SK-MEL-5 (cell line): Measurements from ENCODE around the gene LRP1. TPM values are rescaled to one million over a fixed set of nuclear protein-coding genes. Genes with fewer than 3 reads are reported as not detected.
A peak's percentile ranks its signal among the peaks of the same experiment; 100 is the strongest.

Experiments used
- DNase-seq: peaks from one replicate; pipeline ENCODE4 v3.0.0-alpha.2; 2016; ENCODE audit warnings: low read depth, low spot score
- in situ Hi-C: cut with HindIII; loops from 2 replicates; pipeline ENCODE4 v1.10.0; 2016; ENCODE audit warnings: low sequenced_read_pairs, high pct_unique_total_duplicates, low pct_unique_long_range_greater_than_20kb
- total RNA-seq: library from RNA; depleted of rRNA; stranded (reverse); fragments of >200 nt; shearing (Covaris generic); gene quantifications from 2 replicates; pipeline ENCODE4 v1.2.3, GENCODE V29; 2014

LRP1 gene
- total RNA-seq, 1 experiment from 2014 or later, result 4.2 TPM

GRCh38 chr12:57127101-57127725 lies 1.1 kb upstream of the LRP1 start:
- DNase-seq, result peak; percentile 24
- in situ Hi-C loops, result no loop called here

DNA sequence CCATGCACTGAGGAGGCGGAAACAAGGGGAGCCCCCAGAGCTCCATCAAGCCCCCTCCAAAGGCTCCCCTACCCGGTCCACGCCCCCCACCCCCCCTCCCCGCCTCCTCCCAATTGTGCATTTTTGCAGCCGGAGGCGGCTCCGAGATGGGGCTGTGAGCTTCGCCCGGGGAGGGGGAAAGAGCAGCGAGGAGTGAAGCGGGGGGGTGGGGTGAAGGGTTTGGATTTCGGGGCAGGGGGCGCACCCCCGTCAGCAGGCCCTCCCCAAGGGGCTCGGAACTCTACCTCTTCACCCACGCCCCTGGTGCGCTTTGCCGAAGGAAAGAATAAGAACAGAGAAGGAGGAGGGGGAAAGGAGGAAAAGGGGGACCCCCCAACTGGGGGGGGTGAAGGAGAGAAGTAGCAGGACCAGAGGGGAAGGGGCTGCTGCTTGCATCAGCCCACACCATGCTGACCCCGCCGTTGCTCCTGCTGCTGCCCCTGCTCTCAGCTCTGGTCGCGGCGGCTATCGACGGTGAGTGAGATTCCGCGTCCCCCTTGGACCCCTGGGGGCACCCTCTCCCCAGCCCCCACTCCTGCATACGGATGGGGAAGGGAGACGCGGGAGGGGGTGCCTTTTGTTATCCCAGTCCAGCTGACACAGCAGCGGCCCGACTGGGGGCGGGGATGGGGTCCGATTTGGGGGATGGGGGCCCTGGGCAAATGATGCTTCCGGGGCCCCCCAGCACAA lies 400 bp downstream of the LRP1 start:
- in situ Hi-C loops, result no loop called here
- no peak for DNase-seq

GRCh38 chr12:57129321-57129842 lies 1.1 kb downstream of the LRP1 start:
- in situ Hi-C loops, result no loop called here
- no peak for DNase-seq

DNA sequence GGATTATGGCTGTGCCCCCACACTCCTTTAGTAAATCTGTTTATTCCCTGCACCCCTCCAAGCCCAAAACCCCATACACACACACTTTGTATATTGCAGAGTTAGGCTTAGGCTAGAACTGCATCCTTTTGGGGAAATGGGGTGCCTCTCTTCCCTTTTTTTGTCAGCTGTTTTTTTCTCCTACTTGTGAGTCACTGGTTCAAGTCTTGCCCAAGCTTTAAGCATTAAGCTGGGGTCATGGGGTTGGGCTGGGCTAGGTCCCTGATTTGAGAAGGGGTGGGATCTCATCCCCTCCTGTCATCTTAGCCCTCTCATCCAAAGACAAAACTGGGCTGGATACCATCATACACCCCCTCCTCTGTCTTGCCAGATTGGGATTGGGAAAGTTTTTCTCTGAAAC lies 1.6 kb downstream of the LRP1 start:
- in situ Hi-C loops, result no loop called here
- DNase-seq, result no peak

DNA sequence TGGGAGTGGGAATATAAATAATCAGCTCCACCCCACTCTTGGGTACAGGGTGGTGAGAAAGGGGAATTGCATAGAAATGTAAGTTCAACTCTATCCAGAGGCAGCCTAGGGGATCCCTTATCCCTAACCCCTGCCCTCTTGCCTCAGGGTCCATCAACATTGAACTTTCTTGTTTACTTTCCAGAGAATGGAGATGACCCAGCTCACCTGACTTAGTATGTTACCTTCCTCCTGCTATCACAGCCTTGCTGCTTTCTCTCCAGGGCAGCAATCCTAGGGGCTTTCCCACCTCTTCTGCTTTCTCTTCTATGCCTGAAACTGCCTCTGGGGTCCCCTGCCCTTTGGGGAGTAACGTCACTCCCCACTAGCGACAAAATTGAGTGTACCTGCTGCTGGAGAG lies 2.7 kb downstream of the LRP1 start:
- DNase-seq, result no peak
- in situ Hi-C loops, result no loop called here

- in situ Hi-C loops, result no loop called here
- no peak for DNase-seq
Observed at GRCh38 chr12:57131896-57132744, 3.8 kb downstream of the LRP1 start.

- in situ Hi-C loops, result no loop called here
- no peak for DNase-seq
Observed at GRCh38 chr12:57133013-57133569, 4.8 kb downstream of the LRP1 start.

DNA sequence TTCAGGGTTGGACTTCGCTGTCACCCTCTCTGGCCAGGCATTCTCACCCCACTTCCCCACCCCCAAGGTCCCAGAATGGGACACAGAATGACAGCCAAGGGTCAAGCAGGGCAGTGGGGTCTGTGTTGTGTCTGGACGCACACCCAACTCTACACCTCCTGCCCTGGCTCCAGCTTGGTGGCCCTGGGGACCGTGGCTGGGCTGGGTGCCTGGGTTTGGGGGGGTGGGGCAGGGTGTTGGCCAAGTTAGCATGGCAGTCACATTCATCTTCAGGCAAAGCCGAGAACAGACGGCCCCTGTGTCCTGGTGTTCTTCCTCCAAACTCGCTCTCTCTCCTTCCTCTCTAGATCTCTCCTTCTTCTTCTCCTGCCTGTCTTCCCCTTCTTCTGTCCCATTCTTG lies 5.6 kb downstream of the LRP1 start:
- in situ Hi-C loops, result no loop called here
- DNase-seq, result no peak

DNA sequence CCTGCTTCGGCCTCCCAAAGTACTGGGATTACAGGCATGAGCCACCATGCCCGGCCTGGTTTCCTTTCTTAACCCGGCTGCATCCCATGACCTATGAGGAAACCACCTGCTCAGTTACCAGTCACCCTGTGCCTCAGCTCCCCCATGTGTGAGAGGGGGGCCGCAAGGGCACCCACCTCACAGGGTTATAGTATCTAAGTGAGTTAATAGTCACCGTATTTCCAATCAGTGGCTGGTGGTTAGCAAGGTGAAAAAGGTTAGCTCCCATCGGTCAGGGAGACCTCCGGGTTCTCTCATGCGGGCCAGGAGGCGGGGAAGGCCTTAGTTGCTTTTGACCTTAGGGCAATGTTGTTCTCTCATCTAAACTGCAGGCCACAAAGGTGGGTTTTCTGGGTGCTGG lies 6.7 kb downstream of the LRP1 start:
- no peak for DNase-seq
- in situ Hi-C loops, result no loop called here

DNA sequence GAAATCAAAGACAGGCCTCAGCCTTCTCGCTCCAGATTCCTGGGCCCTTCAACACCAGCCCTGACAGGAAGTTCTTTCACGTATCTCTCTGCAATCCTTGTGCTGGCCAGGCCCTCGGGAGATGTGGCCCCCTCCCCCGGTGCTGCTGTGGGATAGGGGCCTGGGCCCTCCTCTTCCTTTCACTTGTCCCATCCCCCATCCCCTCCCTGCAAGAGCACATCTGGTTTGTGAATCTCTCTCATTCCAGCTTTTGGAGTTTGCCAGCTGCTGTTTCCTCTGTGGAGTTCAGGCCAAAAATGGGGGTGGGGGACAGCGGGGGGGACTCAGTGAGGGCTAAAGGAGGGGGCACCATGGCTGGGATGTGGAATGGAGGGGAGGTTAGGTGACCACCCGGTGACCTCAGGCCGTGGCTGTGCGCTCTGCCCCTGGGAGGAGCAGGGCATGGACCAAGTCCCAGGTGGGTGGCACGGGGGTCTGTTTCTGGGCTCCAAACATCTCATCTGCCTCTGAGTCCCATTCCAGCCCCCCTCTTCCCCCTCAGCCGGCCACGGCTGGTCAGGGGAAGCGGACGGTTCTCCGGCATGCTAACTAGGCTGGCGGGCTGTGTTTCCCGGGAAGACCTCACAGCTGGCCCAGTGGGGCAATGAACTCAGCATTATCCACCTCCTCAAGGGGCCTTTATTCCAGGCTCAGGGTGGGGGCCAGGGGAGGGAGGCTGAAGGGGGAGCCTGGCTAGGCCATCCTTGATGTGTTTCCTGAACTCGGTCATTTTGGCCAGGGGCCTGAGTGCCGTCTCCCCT lies 7.4 kb downstream of the LRP1 start:
- in situ Hi-C loops, result no loop called here
- DNase-seq, result no peak

DNA sequence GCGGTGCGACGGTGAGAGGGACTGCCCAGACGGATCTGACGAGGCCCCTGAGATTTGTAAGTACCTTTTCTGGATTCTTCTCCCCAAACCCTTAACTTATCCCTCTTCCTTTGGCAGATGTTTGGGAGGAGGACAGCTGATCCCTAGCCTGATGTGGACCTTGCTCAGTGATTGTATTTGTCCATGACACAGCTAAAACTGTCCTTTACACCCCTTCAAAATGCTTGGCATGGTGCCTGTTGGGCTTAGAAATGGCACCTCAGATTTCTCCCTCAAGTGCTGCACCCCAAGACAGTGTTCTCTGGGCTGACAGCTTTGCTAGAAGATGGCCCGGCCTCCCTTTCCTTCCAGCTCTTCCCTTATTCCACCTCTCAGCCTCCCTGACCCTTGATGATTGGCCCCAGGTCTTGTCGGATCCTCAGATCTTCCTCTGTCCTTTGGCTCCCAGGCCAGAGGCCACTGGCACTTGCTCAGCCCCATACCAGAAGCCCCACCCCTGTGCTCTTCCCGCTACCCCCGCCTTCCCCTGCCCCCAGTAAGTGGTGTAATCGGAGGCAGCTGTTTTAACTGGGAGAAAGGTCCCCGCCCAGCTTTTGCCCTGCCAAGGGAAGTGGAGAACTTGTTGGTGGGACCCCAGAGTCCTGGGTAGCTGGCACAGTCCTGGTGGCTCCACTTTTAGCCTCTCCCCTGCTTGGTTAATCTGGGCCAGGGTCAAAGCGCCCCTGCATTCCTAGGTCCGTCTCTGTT lies 10.4 kb downstream of the LRP1 start:
- in situ Hi-C loops, result no loop called here
- no peak for DNase-seq

GRCh38 chr12:57139796-57140649 lies 11.7 kb downstream of the LRP1 start:
- in situ Hi-C loops, result no loop called here
- no peak for DNase-seq

GRCh38 chr12:57141249-57141648 lies 13.0 kb downstream of the LRP1 start:
- in situ Hi-C loops, result no loop called here
- DNase-seq, result no peak

DNA sequence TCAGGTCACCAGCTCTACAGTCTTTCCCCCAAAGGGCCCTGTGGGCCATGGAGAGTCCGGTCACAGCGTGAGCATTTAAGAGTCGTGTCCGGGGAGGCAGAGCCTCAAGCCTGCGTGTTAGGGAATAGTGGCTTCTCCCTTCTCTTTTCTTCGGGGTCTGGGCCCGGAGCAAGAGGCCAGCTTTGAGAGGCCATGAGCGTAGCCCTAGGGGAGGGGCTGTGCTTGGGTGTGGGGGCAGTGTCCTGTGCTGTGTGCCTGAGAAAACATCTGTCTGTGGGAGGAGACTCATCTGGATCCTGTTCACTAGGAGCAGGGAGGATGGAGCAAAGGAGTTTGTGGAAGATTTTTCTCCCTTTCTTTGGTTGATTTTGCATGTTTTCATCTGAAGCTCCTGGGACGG lies 13.8 kb downstream of the LRP1 start:
- in situ Hi-C loops, result no loop called here
- no peak for DNase-seq

GRCh38 chr12:57142727-57143126 lies 14.4 kb downstream of the LRP1 start:
- in situ Hi-C loops, result no loop called here
- DNase-seq, result no peak

DNA sequence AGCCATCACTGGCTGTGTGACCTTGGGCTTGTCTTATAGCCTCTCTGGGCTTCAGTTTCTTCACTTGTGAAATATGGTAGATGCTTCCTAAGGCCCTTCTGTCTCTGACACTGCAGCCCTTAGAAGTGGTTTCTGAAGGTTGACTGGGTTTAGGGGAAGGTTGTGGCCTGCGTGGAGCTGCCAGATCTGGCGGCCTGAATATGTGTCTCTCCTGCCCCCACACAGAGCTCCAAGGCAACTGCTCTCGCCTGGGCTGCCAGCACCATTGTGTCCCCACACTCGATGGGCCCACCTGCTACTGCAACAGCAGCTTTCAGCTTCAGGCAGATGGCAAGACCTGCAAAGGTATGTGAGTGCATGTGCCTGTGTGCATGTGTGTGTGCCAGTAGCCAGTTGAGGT lies 15.2 kb downstream of the LRP1 start:
- in situ Hi-C loops, result no loop called here
- DNase-seq, result no peak
